Mesothelial cell of epicardium (in vitro differentiated cells): ENCODE data around the gene RNF5. TPM values are rescaled to one million over a fixed set of nuclear protein-coding genes. Genes with fewer than 3 reads are reported as not detected.

Experiments
- DNase-seq, 2 experiments: peaks; one replicate each; pipeline ENCODE4 v3.0.0; 2021; ENCODE audit warnings: low spot score in 2 of 2; ENCODE audit not compliant: unreplicated experiment in 2 of 2
- H3K27ac Mint-ChIP-seq: 2 replicates; pipeline ENCODE4 v1.8.0; 2021; ENCODE audit warnings: mixed read lengths
- H3K27me3 Mint-ChIP-seq: 2 replicates; pipeline ENCODE4 v1.8.0; 2021; ENCODE audit warnings: low read depth, mixed read lengths
- H3K36me3 Mint-ChIP-seq: 2 replicates; pipeline ENCODE4 v1.8.0; 2021; ENCODE audit warnings: mixed read lengths
- H3K4me1 Mint-ChIP-seq: 2 replicates; pipeline ENCODE4 v1.8.0; 2021; ENCODE audit warnings: mixed read lengths
- H3K4me3 Mint-ChIP-seq: 2 replicates; pipeline ENCODE4 v1.8.0; 2021; ENCODE audit warnings: mild to moderate bottlenecking, moderate library complexity, mixed read lengths
- H3K9me3 Mint-ChIP-seq: 2 replicates; pipeline ENCODE4 v1.8.0; 2021; ENCODE audit warnings: mixed read lengths
- total RNA-seq: library from RNA; stranded (reverse); gene quantifications from 3 replicates; pipeline ENCODE4 v1.2.1, GENCODE V29; 2021
- TF ChIP-seq, protein P1 (sequence below): fragments of 200-600 bp; sonication (generic); IDR thresholded peaks from one replicate; pipeline ENCODE4 v1.5.0; 2021; ENCODE audit warnings: antibody characterized with exemption; ENCODE audit not compliant: unreplicated experiment

Gene RNF5
- total RNA-seq, 1 donor from 2014 or later = 62.8 TPM

- peaks cover 5% of the 10 kb centered on the region for H3K27me3 Mint-ChIP-seq
- peaks cover 30% of the 10 kb centered on the region for H3K4me1 Mint-ChIP-seq
- H3K9me3 Mint-ChIP-seq = no peaks in the 10 kb centered on the region
- no peak overlapping the region for H3K4me3 Mint-ChIP-seq
- TF ChIP-seq, protein P1, sequence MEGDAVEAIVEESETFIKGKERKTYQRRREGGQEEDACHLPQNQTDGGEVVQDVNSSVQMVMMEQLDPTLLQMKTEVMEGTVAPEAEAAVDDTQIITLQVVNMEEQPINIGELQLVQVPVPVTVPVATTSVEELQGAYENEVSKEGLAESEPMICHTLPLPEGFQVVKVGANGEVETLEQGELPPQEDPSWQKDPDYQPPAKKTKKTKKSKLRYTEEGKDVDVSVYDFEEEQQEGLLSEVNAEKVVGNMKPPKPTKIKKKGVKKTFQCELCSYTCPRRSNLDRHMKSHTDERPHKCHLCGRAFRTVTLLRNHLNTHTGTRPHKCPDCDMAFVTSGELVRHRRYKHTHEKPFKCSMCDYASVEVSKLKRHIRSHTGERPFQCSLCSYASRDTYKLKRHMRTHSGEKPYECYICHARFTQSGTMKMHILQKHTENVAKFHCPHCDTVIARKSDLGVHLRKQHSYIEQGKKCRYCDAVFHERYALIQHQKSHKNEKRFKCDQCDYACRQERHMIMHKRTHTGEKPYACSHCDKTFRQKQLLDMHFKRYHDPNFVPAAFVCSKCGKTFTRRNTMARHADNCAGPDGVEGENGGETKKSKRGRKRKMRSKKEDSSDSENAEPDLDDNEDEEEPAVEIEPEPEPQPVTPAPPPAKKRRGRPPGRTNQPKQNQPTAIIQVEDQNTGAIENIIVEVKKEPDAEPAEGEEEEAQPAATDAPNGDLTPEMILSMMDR = no peak
- no peak for DNase-seq
- peak overlapping the region; percentile 62 for H3K27ac Mint-ChIP-seq
- H3K36me3 Mint-ChIP-seq = peaks cover 3% of the 10 kb centered on the region
These were observed 31.5 kb upstream of the RNF5 start for GRCh38 chr6:32146687-32147086.

GRCh38 chr6:32147401-32148132 lies 30.6 kb upstream of the RNF5 start:
- Mint-ChIP-seq H3K36me3 (peaks cover 3% of the 10 kb centered on the region), H3K27ac (no peak overlapping the region), H3K4me3 (no peak overlapping the region), H3K9me3 (no peaks in the 10 kb centered on the region), H3K4me1 (peaks cover 37% of the 10 kb centered on the region), H3K27me3 (peaks cover 5% of the 10 kb centered on the region)
- no peak for DNase-seq
- TF ChIP-seq, protein P1 = no peak

GRCh38 chr6:32148289-32149091 lies 29.7 kb upstream of the RNF5 start:
- Mint-ChIP-seq H3K36me3 (peaks cover 3% of the 10 kb centered on the region), H3K4me1 (peaks cover 46% of the 10 kb centered on the region)
- no peak for DNase-seq

DNA sequence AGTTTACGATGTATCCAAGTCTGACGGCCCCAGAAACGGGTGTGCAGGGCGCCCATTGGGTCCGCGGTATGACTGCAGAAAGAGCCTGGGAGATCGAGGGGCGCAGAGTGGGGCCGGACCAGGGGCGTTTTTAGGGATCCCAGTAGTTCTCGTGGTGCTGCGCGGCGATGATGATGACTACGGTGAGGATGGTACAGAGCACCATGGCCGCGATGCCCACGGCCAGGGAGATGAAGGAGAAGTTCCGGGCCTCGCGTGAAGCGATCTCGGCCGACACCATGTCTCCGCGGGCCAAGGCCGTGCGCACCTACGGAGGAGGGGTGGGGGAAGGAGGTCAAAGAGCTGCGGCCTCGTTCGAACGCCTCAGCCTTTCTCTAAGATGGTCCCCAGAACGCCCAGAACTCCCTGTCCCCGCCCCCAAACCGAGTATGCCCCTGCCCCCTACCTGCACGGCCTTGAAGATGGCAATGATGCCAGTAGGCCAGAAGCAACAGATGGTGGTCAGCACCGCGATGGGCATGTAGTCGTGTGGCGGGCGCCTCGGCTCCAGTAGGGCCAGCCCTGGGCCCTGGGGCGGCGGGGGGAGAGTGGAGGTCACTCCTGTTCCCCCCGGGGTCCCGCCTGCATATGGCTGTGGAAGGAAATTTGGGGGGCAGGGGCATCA lies 29.0 kb upstream of the RNF5 start:
- no peak overlapping the region for H3K27ac Mint-ChIP-seq
- H3K36me3 Mint-ChIP-seq = peaks cover 3% of the 10 kb centered on the region
- DNase-seq = no peak
- peaks cover 46% of the 10 kb centered on the region for H3K4me1 Mint-ChIP-seq
- TF ChIP-seq, protein P1 = no peak
- peaks cover 5% of the 10 kb centered on the region for H3K27me3 Mint-ChIP-seq
- no peaks in the 10 kb centered on the region for H3K9me3 Mint-ChIP-seq
- H3K4me3 Mint-ChIP-seq = no peak overlapping the region

More at GRCh38 chr6:32148289-32149091, 29.7 kb upstream of the RNF5 start:
- Mint-ChIP-seq H3K27me3 (peaks cover 5% of the 10 kb centered on the region), H3K4me3 (no peak overlapping the region), H3K27ac (no peak overlapping the region), H3K9me3 (no peaks in the 10 kb centered on the region)
- TF ChIP-seq, protein P1 = no peak

DNA sequence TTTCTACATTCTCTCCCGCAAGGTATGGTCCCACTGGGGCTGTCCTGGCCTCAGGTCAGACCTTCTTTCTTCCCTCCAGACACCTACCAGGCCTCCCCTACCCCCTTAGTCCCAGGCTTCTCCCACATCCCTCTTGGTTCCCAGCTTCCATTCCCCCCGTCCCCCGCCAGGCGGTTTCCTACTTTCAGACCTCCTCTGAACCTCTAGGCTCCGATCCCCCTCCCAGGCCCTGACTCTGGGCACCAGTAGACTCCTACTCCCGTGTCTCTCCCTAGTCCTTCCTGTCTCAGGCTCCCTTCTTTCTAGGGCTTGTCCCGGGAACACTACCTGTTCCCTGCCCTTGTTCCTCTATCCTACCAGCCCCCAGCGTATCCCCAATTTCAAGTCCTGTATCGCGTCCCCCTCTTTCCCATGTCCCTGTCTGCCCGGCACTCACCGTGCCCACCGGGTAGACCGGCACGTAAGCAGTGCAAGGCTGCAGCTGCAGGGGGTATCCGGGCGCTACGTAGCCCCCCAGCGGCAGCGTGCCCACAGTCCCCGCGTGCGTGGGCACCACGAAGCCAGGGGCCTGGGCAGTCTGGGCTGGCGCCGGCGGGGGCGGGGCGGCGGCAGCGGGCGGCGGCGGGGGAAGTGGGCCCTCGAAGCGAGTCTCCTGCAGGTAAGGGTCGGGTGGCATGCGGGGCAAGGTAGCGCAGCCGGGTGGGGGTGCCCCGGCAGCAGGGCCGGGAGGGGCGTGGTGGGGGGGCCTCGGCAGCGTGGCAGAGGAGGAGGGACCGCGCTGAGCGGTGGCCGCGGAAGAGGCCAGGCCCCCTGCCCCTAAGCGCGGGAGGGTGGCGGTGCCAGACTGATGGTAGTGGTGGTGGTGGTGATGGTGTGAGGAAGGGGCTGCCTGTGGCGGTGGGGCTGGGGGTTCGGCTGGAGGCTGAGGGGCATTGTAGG lies 28.0 kb upstream of the RNF5 start:
- Mint-ChIP-seq H3K27me3 (peaks cover 5% of the 10 kb centered on the region), H3K36me3 (peaks cover 3% of the 10 kb centered on the region), H3K4me1 (peaks cover 48% of the 10 kb centered on the region), H3K27ac (no peak overlapping the region), H3K9me3 (no peaks in the 10 kb centered on the region), H3K4me3 (peak overlapping the region; percentile 61)
- DNase-seq = no peak
- TF ChIP-seq, protein P1 = no peak
